ENCODE results near the gene TMEM212. TPM values are rescaled to one million over a fixed set of nuclear protein-coding genes. Genes with fewer than 3 reads are reported as not detected.

Gene TMEM212
- total and polyA plus RNA-seq, 2 of the 13 experiments (the other 11 are each of a cell fraction or from before 2014, with no cell fraction given): not detected

- TF ChIP-seq ZNF337 (CRISPR knock-in tag; IDR thresholded peaks at IDR 0.05; ENCODE audit: borderline replicate concordance, low read depth) (no peak), ZFP36L1 (CRISPR knock-in tag; IDR thresholded peaks at IDR 0.05) (no peak), REL (CRISPR knock-in tag; conservative IDR thresholded peaks at IDR 0.05) (no peak), ARID5B (CRISPR knock-in tag; IDR thresholded peaks at IDR 0.05) (peak; percentile 76), FOSL2 (CRISPR knock-in tag; IDR thresholded peaks at IDR 0.05) (peak; percentile 74), GMEB1 (CRISPR knock-in tag; IDR thresholded peaks at IDR 0.05; ENCODE audit: borderline replicate concordance) (no peak), TARDBP (CRISPR knock-in tag; IDR thresholded peaks at IDR 0.05) (no peak; the same call in 1 of the 2 replicates), MXI1 (IDR thresholded peaks at IDR 0.05; ENCODE audit: borderline replicate concordance, low read depth, low read length) (peak; percentile 14; the same call in 1 of the 3 replicates), CAMTA2 (CRISPR knock-in tag; IDR thresholded peaks at IDR 0.05; ENCODE audit: borderline replicate concordance) (no peak), CREM (IDR thresholded peaks at IDR 0.05) (peak; percentile 51; the same call in 1 of the 2 replicates), CREM (CRISPR knock-in tag; IDR thresholded peaks at IDR 0.05) (no peak), ZNF746 (CRISPR knock-in tag; IDR thresholded peaks at IDR 0.05) (no peak), SRY (CRISPR knock-in tag; IDR thresholded peaks at IDR 0.05) (no peak), DMAP1 (CRISPR knock-in tag; IDR thresholded peaks at IDR 0.05) (no peak), HNF1B (CRISPR knock-in tag; IDR thresholded peaks at IDR 0.05) (no peak), ATF4 (CRISPR knock-in tag; IDR thresholded peaks at IDR 0.05) (peak in 1 of 2 experiments; percentile 20; a peak in 2 of 4 replicates), HIVEP1 (CRISPR knock-in tag; IDR thresholded peaks at IDR 0.05) (no peak), E2F2 (CRISPR knock-in tag; IDR thresholded peaks at IDR 0.05; ENCODE audit: borderline replicate concordance) (no peak), ZNF878 (CRISPR knock-in tag; IDR thresholded peaks at IDR 0.05) (no peak)
These were observed 17.8 kb upstream of the TMEM212 start (continued) for GRCh38 chr3:171825222-171825828.

Measured in HepG2 (cell line).